Naive thymus-derived CD4-positive, alpha-beta T cell (primary cell): Measurements from ENCODE around the gene C7. TPM values are rescaled to one million over a fixed set of nuclear protein-coding genes. Genes with fewer than 3 reads are reported as not detected.
"Not testable (repeated sequence)": the region's sequence is repeated elsewhere in the genome, so short reads cannot be mapped to it uniquely, and the experiment has no call there.

Source experiments
- ATAC-seq: fragments of 150-1000 bp; cut with Tn5 transposase; 2 replicates; pipeline ENCODE4 v1.10.0; 2021; ENCODE audit warnings: mild to moderate bottlenecking, moderate library complexity
- CTCF ChIA-PET: fragments of 350-600 bp; sonication (Branson Sonifier 250); formaldehyde crosslinking; loops from one replicate; lab custom pipeline; 2021; ENCODE audit warnings: antibody characterized with exemption; lab: Charles Lee
- POLR2A ChIA-PET: fragments of 350-600 bp; sonication (Branson Sonifier 250); formaldehyde crosslinking; loops from one replicate; lab custom pipeline; 2021; ENCODE audit warnings: antibody characterized with exemption, inconsistent platforms; lab: Charles Lee
- DNase-seq, 9 donors: peaks; one replicate each; pipeline versions ENCODE4 v3.0.0 to v3.0.0-alpha.2; 2020 to 2022; ENCODE audit warnings: mixed read lengths in 1 of 9
- H3K27ac ChIP-seq: one replicate; pipeline ENCODE4 v1.7.0; 2013; ENCODE audit warnings: mild to moderate bottlenecking, low read depth, low read length, moderate library complexity
- H3K27me3 ChIP-seq, 2 donors: one replicate each; pipeline ENCODE4 v1.7.0; 2013; ENCODE audit warnings: low read length in 2 of 2, mild to moderate bottlenecking in 2 of 2, moderate library complexity in 2 of 2; ENCODE audit not compliant: control insufficient read depth in 2 of 2, insufficient read depth in 2 of 2
- H3K36me3 ChIP-seq, 3 experiments: 1 replicate in 2 of 3; 2 replicates in 1 of 3; pipeline ENCODE4 v1.7.0; 2013; ENCODE audit warnings: low read length in 3 of 3, mild to moderate bottlenecking in 3 of 3, moderate library complexity in 1 of 3; ENCODE audit not compliant: insufficient read depth in 3 of 3, control insufficient read depth in 2 of 3
- H3K4me1 ChIP-seq, 2 donors: one replicate each; pipeline ENCODE4 v1.7.0; 2013; ENCODE audit warnings: low read length in 2 of 2, mild to moderate bottlenecking in 2 of 2, moderate library complexity in 1 of 2; ENCODE audit not compliant: control insufficient read depth in 2 of 2, insufficient read depth in 2 of 2
- H3K4me3 ChIP-seq: 2 replicates; pipeline ENCODE4 v1.7.0; 2013; ENCODE audit warnings: mild to moderate bottlenecking, low read length
- H3K9me3 ChIP-seq, 3 experiments: 1 replicate in 2 of 3; 2 replicates in 1 of 3; pipeline ENCODE4 v1.7.0; 2013; ENCODE audit warnings: low read length in 3 of 3; ENCODE audit not compliant: control insufficient read depth in 2 of 3
- H3K27ac Mint-ChIP-seq, 9 donors: one replicate each; pipeline ENCODE4 v1.8.0; 2020 to 2022; ENCODE audit warnings: mixed read lengths in 9 of 9, mild to moderate bottlenecking in 8 of 9, moderate library complexity in 5 of 9, inconsistent platforms in 2 of 9
- H3K27me3 Mint-ChIP-seq, 5 donors: one replicate each; pipeline ENCODE4 v1.8.0; 2021 to 2022; ENCODE audit warnings: mixed read lengths in 5 of 5, mild to moderate bottlenecking in 1 of 5
- H3K36me3 Mint-ChIP-seq, 5 donors: one replicate each; pipeline ENCODE4 v1.8.0; 2020 to 2022; ENCODE audit warnings: mixed read lengths in 5 of 5, mild to moderate bottlenecking in 3 of 5, inconsistent platforms in 1 of 5
- H3K4me1 Mint-ChIP-seq, 7 donors: one replicate each; pipeline ENCODE4 v1.8.0; 2020 to 2022; ENCODE audit warnings: mixed read lengths in 7 of 7, mild to moderate bottlenecking in 3 of 7, inconsistent platforms in 1 of 7
- H3K4me3 Mint-ChIP-seq, 10 donors: one replicate each; pipeline ENCODE4 v1.8.0; 2020 to 2022; ENCODE audit warnings: mild to moderate bottlenecking in 10 of 10, mixed read lengths in 10 of 10, moderate library complexity in 6 of 10, inconsistent platforms in 2 of 10
- H3K9me3 Mint-ChIP-seq, 11 donors: one replicate each; pipeline ENCODE4 v1.8.0; 2020 to 2022; ENCODE audit warnings: mixed read lengths in 11 of 11, mild to moderate bottlenecking in 4 of 11, inconsistent platforms in 1 of 11, moderate library complexity in 1 of 11
- intact Hi-C, 2 donors: fragments of 100-400 bp; cut with micrococcal nuclease; formaldehyde crosslinking; loops; one replicate each; pipeline ENCODE4 v1.15.1; 2023
- polyA plus RNA-seq, 2 donors: library from polyadenylated mRNA; unstranded; fragments of 300-500 nt; fragmentation: Illumina TruSeq; gene quantifications; one replicate each; pipeline ENCODE4 v1.2.3, GENCODE V29; 2021
- total RNA-seq, 6 experiments: library from RNA in 5 of 6; stranded (reverse) in 5 of 6; gene quantifications; 1 replicate in 5 of 6; 2 replicates in 1 of 6; pipeline ENCODE4 v1.2.3 and lab custom pipeline; 2021 to 2026

Gene C7
- total and polyA plus RNA-seq, 7 experiments from 2014 or later = not detected

DNA sequence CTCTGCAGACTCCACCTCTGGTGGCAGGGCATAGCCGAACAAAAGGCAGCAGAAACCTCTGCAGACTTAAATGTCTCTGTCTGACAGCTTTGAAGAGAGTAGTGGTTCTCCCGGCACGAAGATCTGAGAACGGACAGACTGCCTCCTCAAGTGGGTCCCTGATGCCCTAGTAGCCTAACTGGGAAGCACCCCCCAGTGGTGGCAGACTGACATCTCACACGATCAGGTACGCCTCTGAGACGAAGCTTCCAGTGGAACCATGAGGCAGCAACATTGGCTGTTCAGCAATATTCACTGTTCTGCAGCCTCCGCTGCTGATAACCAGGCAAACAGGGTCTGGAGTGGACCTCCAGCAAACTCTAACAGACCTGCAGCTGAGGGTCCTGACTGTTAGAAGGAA is 113.3 kb downstream of the C7 start:
- CTCF ChIA-PET, H3K36me3 Mint-ChIP-seq, H3K27ac ChIP-seq, DNase-seq, ATAC-seq, H3K4me1 ChIP-seq, H3K27me3 ChIP-seq, H3K4me3 Mint-ChIP-seq, POLR2A ChIA-PET, H3K4me1 Mint-ChIP-seq, H3K9me3 ChIP-seq, H3K27ac Mint-ChIP-seq, H3K36me3 ChIP-seq, H3K4me3 ChIP-seq, intact Hi-C loops: not testable (repeated sequence)
- Mint-ChIP-seq H3K9me3 (peaks cover 0 to 19% (median 10%) of the 10 kb centered on the region in 11 donors), H3K27me3 (peaks cover 0 to 21% (median 15%) of the 10 kb centered on the region in 5 donors)

Other genes starting within 250 kb of the C7 start
- gene PTGER4, start 229.6 kb upstream of the C7 start, total RNA-seq = 100 to 1,000 TPM in 2 of 5 experiments, 10 to 100 TPM in 3; 39.6 to 422 (median 76.3) TPM
- gene PTGER4, start 229.6 kb upstream of the C7 start, polyA plus RNA-seq = 10 to 100 TPM; 38.5 to 56.0 TPM
- gene TTC33, start 153.5 kb upstream of the C7 start, total RNA-seq = 10 to 100 TPM in 3 of 5 experiments, 1 to 10 TPM in 2; 7.0 to 17.2 (median 14.0) TPM
- 10 to 100 TPM; 13.2 to 19.0 TPM for gene TTC33, start 153.5 kb upstream of the C7 start, polyA plus RNA-seq
- gene PRKAA1, start 111.1 kb upstream of the C7 start, total RNA-seq = 100 to 1,000 TPM in 1 of 5 experiments, 10 to 100 TPM in 4; 65.5 to 103 (median 98.1) TPM
- 10 to 100 TPM; 38.3 to 49.2 TPM for gene PRKAA1, start 111.1 kb upstream of the C7 start, polyA plus RNA-seq
- gene RPL37, start 74.3 kb upstream of the C7 start, total RNA-seq = 1,000 to 10,000 TPM; 1,642 to 2,808 (median 2,710) TPM
- 1,000 to 10,000 TPM; 1,657 to 2,827 TPM for gene RPL37, start 74.3 kb upstream of the C7 start, polyA plus RNA-seq
- gene CARD6, start 68.1 kb upstream of the C7 start, total RNA-seq = 1 to 10 TPM; 1.2 to 5.3 (median 2.9) TPM
- 1 to 10 TPM; 2.3 to 3.2 TPM for gene CARD6, start 68.1 kb upstream of the C7 start, polyA plus RNA-seq
- not detected for gene MROH2B, start 161.8 kb downstream of the C7 start, total RNA-seq
- gene MROH2B, start 161.8 kb downstream of the C7 start, polyA plus RNA-seq = not detected